HEK293T (cell line): ENCODE data around the gene CYS1.

ENCODE experiments used
- BHLHE40 ChIP-seq: fragments of 450-650 bp; IDR thresholded peaks from 2 replicates; pipeline ENCODE4 v1.6.1; 2016; ENCODE audit warnings: mild to moderate bottlenecking, moderate library complexity, borderline replicate concordance
- ELF4 ChIP-seq: fragments of 450-650 bp; IDR thresholded peaks from 2 replicates; pipeline ENCODE4 v1.6.1; 2017; ENCODE audit warnings: antibody characterized with exemption
- FOXA1 ChIP-seq: fragments of 450-650 bp; IDR thresholded peaks from 2 replicates; pipeline ENCODE4 v1.6.1; 2016; ENCODE audit warnings: mild to moderate bottlenecking
- FOXM1 ChIP-seq: fragments of 450-650 bp; IDR thresholded peaks from 2 replicates; pipeline ENCODE4 v1.6.1; 2017; ENCODE audit warnings: mild to moderate bottlenecking, borderline replicate concordance
- L3MBTL2 ChIP-seq: fragments of 450-650 bp; conservative IDR thresholded peaks from 2 replicates; pipeline ENCODE4 v1.6.1; 2016; ENCODE audit warnings: mild to moderate bottlenecking
- LEF1 ChIP-seq: fragments of 450-650 bp; IDR thresholded peaks from 2 replicates; pipeline ENCODE4 v1.6.1; 2017; ENCODE audit warnings: mild to moderate bottlenecking, borderline replicate concordance
- SP1 ChIP-seq: fragments of 450-650 bp; IDR thresholded peaks from 2 replicates; pipeline ENCODE4 v1.6.1; 2017
- SUZ12 ChIP-seq: fragments of 450-650 bp; IDR thresholded peaks from 2 replicates; pipeline ENCODE4 v1.6.1; 2016; ENCODE audit warnings: mild to moderate bottlenecking
- TARDBP ChIP-seq: fragments of 450-650 bp; IDR thresholded peaks from 2 replicates; pipeline ENCODE4 v1.6.1; 2016
- TF ChIP-seq, protein P1 (sequence below): fragments of 450-650 bp; IDR thresholded peaks from 2 replicates; pipeline ENCODE4 v1.6.1; 2016

DNA sequence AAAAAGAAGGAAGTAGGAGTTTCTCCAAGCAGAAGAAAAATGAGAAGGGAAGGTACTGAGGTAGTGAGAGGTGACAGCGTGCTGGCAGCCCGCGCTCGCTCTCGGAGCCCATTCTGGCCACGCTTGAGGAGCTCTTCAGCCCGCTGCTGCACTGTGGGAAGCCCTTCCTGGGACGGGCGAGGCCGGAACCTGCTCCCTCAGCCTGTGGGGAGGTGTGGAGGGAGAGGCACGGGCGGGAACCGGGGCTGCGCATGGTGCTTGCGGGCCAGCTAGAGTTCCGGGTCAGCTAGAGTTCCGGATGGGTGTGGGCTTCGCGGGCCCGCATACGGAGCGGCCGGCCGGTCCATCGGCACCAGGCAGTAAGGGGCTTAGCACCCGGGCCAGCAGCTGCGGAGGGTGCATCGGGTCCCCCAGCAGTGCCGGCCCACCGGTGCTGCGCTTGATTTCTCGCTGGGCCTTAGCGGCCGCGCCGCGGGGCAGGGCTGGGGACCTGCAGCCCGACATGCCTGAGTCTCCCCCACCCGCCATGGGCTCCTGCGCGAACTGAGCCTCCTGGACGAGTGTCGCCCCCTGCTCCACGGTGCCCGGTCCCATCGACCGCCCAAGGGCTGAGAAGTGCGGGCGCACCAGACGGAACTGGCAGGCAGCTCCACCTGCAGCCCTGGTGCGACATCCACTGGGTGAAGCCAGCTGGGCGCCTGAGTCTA is 11.1 kb upstream of the CYS1 start:
- no peak for TF ChIP-seq SP1
- no peak for TF ChIP-seq TARDBP
- no peak for TF ChIP-seq FOXA1
- TF ChIP-seq L3MBTL2: no peak
- TF ChIP-seq, protein P1, sequence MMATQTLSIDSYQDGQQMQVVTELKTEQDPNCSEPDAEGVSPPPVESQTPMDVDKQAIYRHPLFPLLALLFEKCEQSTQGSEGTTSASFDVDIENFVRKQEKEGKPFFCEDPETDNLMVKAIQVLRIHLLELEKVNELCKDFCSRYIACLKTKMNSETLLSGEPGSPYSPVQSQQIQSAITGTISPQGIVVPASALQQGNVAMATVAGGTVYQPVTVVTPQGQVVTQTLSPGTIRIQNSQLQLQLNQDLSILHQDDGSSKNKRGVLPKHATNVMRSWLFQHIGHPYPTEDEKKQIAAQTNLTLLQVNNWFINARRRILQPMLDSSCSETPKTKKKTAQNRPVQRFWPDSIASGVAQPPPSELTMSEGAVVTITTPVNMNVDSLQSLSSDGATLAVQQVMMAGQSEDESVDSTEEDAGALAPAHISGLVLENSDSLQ: no peak
- TF ChIP-seq BHLHE40: no peak
- no peak for TF ChIP-seq LEF1
- TF ChIP-seq ELF4: no peak
- no peak for TF ChIP-seq SUZ12
- no peak for TF ChIP-seq FOXM1
